ENCODE data around the gene WIPI1. TPM values are rescaled to one million over a fixed set of nuclear protein-coding genes. Genes with fewer than 3 reads are reported as not detected.

The WIPI1 gene
- total RNA-seq, 4 donors from 2014 or later, result 23.0 to 32.2 (median 25.5) TPM

DNA sequence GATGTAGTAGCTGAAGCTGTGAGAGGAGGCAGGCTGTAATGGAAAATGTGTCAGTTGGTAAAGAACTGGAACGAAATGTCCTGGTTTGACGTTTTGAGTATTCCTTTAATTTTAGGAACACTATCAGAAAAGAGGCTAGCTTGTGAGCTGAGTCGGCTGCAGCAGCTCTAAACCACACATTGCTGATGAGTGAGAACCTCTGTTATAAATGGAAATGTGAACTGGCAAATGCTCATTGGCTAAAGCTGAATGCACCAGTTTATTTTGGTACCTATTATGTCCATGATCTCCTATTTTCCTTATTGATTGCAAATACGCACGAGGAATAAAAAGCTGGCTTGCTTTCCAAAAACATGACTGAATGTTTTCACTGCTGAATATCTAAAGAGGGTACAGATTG is 11.0 kb upstream of the WIPI1 start:
- no peaks in the 10 kb centered on the region for H3K36me3 ChIP-seq
- H3K4me3 ChIP-seq, result no peak overlapping the region
- WGBS, 2 donors, result 51 to 58% methylated on average over 5 of the region's 5 CpGs
- no peaks in the 10 kb centered on the region for H3K9me3 ChIP-seq
- TF ChIP-seq POLR2A (IDR thresholded peaks at IDR 0.05), result no peak
- TF ChIP-seq, protein P1, sequence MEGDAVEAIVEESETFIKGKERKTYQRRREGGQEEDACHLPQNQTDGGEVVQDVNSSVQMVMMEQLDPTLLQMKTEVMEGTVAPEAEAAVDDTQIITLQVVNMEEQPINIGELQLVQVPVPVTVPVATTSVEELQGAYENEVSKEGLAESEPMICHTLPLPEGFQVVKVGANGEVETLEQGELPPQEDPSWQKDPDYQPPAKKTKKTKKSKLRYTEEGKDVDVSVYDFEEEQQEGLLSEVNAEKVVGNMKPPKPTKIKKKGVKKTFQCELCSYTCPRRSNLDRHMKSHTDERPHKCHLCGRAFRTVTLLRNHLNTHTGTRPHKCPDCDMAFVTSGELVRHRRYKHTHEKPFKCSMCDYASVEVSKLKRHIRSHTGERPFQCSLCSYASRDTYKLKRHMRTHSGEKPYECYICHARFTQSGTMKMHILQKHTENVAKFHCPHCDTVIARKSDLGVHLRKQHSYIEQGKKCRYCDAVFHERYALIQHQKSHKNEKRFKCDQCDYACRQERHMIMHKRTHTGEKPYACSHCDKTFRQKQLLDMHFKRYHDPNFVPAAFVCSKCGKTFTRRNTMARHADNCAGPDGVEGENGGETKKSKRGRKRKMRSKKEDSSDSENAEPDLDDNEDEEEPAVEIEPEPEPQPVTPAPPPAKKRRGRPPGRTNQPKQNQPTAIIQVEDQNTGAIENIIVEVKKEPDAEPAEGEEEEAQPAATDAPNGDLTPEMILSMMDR (IDR thresholded peaks at IDR 0.05), result no peak
- peaks cover 0 to 9% (median 3%) of the 10 kb centered on the region in 3 donors for H3K4me1 ChIP-seq
- DNase-seq, result no peak
- no peak overlapping the region for H3K27ac ChIP-seq
- intact Hi-C loops (cut with DNase I), result loop anchor here (10.0 kb wide), 1 partner anchor 294 kb away; no protein-coding TSS in a partner anchor
- no peaks in the 10 kb centered on the region for H3K27me3 ChIP-seq

DNA sequence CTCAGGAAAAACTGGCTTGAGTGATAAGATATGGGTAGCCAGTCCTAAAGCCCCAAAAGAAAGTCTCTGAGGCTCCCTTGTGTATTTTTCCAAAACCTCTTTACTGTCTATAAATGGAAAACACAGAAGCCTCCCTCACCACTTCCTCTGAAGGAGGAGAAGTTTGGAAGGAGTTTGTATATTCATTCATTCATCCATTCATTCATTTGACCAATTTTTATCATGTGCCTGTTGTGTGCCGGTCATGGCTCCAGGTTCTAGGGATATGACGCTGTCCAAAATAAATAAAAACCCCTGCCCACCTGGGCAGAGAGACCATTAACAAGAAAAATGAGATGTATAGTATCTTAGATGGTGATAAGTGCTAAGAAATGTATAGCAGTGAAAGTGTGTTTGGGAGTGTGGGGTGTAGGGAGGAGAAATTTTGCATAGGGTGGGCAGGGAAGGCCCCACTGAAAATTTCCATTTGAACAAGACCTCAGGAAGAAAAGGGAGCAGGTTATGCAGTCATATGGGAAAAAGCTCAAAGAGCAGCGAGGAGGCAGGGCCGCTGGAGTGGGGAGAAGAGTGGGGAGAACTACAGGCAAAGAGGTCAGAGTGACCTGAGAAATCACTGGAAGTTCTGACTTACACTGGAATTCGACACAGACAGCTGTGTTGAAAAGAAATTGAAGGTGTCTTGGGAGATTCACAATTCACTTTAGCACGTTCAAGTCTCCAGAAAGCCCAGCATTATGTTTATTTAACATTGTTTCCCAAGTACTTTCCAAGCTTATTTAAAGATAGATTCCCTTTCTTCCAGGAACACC is 6.1 kb upstream of the WIPI1 start:
- intact Hi-C loops (cut with DNase I), result loop anchor here (10.0 kb wide), 1 partner anchor 289 kb away; no protein-coding TSS in a partner anchor
- H3K27ac ChIP-seq, result no peak overlapping the region
- no peak overlapping the region for H3K4me3 ChIP-seq
- peaks cover 4 to 43% (median 17%) of the 10 kb centered on the region in 3 donors for H3K4me1 ChIP-seq
- H3K9me3 ChIP-seq, result no peaks in the 10 kb centered on the region
- no peak for DNase-seq
- H3K36me3 ChIP-seq, result no peaks in the 10 kb centered on the region
- no peaks in the 10 kb centered on the region for H3K27me3 ChIP-seq
- 48 to 51% methylated on average over 6 of the region's 6 CpGs for WGBS, 2 donors
- TF ChIP-seq, protein P1 (IDR thresholded peaks at IDR 0.05), result peak in 1 of 6 experiments; percentile 63
- no peak for TF ChIP-seq POLR2A (IDR thresholded peaks at IDR 0.05)

DNA sequence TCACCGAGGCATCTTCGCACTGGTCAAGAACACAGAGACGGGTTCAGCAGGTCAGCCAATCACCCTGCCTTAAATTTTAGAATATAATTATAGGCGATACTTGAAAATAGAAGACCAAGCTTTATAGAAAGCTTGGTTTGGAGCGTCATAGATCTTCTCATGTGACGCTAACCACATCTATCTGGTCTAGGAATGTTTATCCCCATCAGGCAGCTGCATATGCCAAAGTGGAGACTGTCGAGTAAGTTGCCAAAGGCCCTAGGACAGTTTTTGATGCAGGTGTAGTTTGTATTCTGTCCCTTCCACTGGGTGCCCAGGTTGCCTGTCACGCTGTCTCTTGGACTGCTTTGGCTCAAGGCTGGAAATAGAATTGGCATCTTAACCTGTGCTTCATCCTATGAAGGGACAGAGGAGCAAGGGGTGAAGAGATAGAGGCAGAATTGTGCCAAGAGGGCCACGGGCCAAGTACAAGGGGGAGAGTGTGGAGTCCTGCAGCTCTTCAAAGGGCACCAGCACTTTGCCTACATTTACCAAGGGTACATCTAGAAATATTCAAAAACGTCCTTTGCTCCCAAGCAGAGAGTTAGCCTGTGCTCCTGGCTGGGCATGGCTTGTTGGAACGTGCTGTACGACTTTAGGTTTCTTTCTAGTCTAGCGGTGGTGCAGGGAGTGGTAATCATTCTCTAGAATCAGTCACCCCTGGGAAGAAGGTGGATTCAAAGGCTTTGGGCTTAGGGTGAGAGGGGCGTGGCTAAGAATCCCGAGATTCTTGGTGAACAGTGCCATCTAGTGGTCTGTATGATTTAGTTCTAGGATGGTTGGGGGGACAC is 5.3 kb upstream of the WIPI1 start:
- Histone ChIP-seq H3K27me3 (no peaks in the 10 kb centered on the region), H3K9me3 (no peaks in the 10 kb centered on the region), H3K4me1 (peaks cover 4 to 49% (median 21%) of the 10 kb centered on the region in 3 donors), H3K36me3 (no peaks in the 10 kb centered on the region), H3K27ac (peak overlapping the region in 2 of 4 donors; percentile 15 to 68), H3K4me3 (no peak overlapping the region)
- DNase-seq, result no peak
- WGBS, 2 donors, result 39 to 41% methylated on average over 14 of the region's 15 CpGs
- TF ChIP-seq POLR2A (IDR thresholded peaks at IDR 0.05), result peak in 1 of 4 donors; percentile 34
- TF ChIP-seq, protein P1 (IDR thresholded peaks at IDR 0.05), result peak in 5 of 6 experiments; percentile 70 to 88 (median 74)
- intact Hi-C loops (cut with DNase I), result loop anchor here (10.0 kb wide), 1 partner anchor 288 kb away; no protein-coding TSS in a partner anchor

DNA sequence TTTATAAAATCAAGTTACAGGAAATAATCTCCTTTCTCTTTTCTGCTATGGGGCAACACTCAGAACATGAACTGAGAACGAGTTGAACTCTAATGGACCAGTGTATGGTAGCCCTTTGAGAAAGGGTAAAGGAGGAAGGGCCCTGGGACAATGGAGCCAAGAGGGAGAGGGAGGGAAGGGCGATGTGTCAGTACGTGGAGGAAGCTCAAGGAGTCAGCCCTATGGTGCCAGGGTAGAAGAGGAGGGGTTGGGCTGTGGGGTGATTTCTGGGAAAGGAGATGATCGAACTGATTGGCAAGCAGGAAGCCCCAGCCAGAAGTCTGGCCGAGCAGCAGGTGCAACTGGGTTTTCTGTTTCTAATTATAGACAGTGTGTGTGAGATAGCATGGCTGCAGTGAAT is 4.3 kb upstream of the WIPI1 start:
- H3K4me3 ChIP-seq, result no peak overlapping the region
- H3K36me3 ChIP-seq, result no peaks in the 10 kb centered on the region
- TF ChIP-seq, protein P1 (IDR thresholded peaks at IDR 0.05), result no peak
- TF ChIP-seq POLR2A (IDR thresholded peaks at IDR 0.05), result no peak
- peak overlapping the region in 2 of 4 donors; percentile 19 to 25 for H3K27ac ChIP-seq
- no peaks in the 10 kb centered on the region for H3K9me3 ChIP-seq
- peaks cover 8 to 54% (median 22%) of the 10 kb centered on the region in 3 donors for H3K4me1 ChIP-seq
- intact Hi-C loops (cut with DNase I), result loop anchor here (10.0 kb wide), 1 partner anchor 287 kb away; no protein-coding TSS in a partner anchor
- DNase-seq, result no peak
- no peaks in the 10 kb centered on the region for H3K27me3 ChIP-seq
- WGBS, 2 donors, result 20 to 23% methylated on average over 5 of the region's 5 CpGs
